Neural progenitor cell (in vitro differentiated cells): ENCODE results near the gene MICU2.

Experiments
- EZH2 ChIP-seq: fragments of 200-600 bp; sonication (generic); IDR thresholded peaks from 2 replicates; pipeline ENCODE4 v1.6.1; 2017; ENCODE audit warnings: antibody characterized with exemption, mild to moderate bottlenecking, moderate library complexity
- EZH2phosphoT487 ChIP-seq: fragments of 200-600 bp; sonication (generic); IDR thresholded peaks from 2 replicates; pipeline ENCODE4 v1.6.1; 2017; ENCODE audit warnings: antibody characterized with exemption
- TF ChIP-seq, protein P1 (sequence below): fragments of 200-600 bp; sonication (generic); IDR thresholded peaks from 2 replicates; pipeline ENCODE4 v1.5.1; 2017; ENCODE audit warnings: antibody characterized with exemption, mild to moderate bottlenecking

DNA sequence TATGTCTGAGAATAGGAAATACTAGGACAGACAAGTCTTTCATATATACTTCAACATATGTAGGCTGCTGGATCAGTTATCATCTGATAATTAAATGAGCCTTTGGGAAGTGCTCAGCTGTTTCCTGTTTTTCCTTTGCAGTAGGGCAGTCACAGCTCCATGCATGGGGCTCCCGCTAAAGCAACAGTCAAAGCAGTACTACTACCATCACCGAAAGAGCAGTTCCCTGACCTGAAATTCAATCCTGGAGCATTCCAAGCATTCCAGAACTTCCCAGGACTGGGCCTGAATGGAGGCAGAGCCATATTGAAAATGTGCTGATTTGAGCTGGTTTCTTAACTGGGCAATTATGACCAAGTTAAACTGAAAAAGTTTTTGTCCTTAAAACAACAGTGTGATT is 20.5 kb downstream of the MICU2 start:
- no peak for TF ChIP-seq EZH2
- TF ChIP-seq, protein P1, sequence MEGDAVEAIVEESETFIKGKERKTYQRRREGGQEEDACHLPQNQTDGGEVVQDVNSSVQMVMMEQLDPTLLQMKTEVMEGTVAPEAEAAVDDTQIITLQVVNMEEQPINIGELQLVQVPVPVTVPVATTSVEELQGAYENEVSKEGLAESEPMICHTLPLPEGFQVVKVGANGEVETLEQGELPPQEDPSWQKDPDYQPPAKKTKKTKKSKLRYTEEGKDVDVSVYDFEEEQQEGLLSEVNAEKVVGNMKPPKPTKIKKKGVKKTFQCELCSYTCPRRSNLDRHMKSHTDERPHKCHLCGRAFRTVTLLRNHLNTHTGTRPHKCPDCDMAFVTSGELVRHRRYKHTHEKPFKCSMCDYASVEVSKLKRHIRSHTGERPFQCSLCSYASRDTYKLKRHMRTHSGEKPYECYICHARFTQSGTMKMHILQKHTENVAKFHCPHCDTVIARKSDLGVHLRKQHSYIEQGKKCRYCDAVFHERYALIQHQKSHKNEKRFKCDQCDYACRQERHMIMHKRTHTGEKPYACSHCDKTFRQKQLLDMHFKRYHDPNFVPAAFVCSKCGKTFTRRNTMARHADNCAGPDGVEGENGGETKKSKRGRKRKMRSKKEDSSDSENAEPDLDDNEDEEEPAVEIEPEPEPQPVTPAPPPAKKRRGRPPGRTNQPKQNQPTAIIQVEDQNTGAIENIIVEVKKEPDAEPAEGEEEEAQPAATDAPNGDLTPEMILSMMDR = no peak
- no peak for TF ChIP-seq EZH2phosphoT487
